HG03520 (cell line): Measurements from ENCODE around the gene LINC00237.
A peak's percentile ranks its signal among the peaks of the same experiment; 100 is the strongest.

Source experiments
- ATAC-seq: cut with Tn5 transposase; IDR thresholded peaks from one replicate; pipeline ENCODE4 v1.9.1; 2021; ENCODE audit warnings: mild to moderate bottlenecking, moderate library complexity; ENCODE audit not compliant: unreplicated experiment

LINC00237 gene

GRCh38 chr20:21100578-21101452, 5.3 kb downstream of the LINC00237 start:
- no peak for ATAC-seq

GRCh38 chr20:21099751-21100577, 6.2 kb downstream of the LINC00237 start:
- ATAC-seq: no peak

GRCh38 chr20:21096321-21097043, 9.7 kb downstream of the LINC00237 start:
- peak; percentile 36 for ATAC-seq

- ATAC-seq: no peak
Measured at GRCh38 chr20:21092806-21093205, 13.4 kb downstream of the LINC00237 start.

- ATAC-seq: no peak
Measured at GRCh38 chr20:21090721-21091120, 15.4 kb downstream of the LINC00237 start.

- no peak for ATAC-seq
Measured at GRCh38 chr20:21090111-21090618, 16.0 kb downstream of the LINC00237 start.

GRCh38 chr20:21089391-21089790, 16.8 kb downstream of the LINC00237 start:
- no peak for ATAC-seq

GRCh38 chr20:21087862-21088540, 18.2 kb downstream of the LINC00237 start:
- ATAC-seq: no peak

- no peak for ATAC-seq
Measured at GRCh38 chr20:21083825-21084325, 22.3 kb downstream of the LINC00237 start.

- no peak for ATAC-seq
Measured at GRCh38 chr20:21082584-21082983, 23.6 kb downstream of the LINC00237 start.

- ATAC-seq: no peak
Measured at GRCh38 chr20:21077809-21078345, 28.3 kb downstream of the LINC00237 start.

GRCh38 chr20:21076073-21076472, 30.1 kb downstream of the LINC00237 start:
- ATAC-seq: no peak

GRCh38 chr20:21075471-21075870, 30.7 kb downstream of the LINC00237 start:
- no peak for ATAC-seq

GRCh38 chr20:21074605-21075336, 31.4 kb downstream of the LINC00237 start:
- ATAC-seq: peak; percentile 99

- no peak for ATAC-seq
Measured at GRCh38 chr20:21067255-21067654, 38.9 kb downstream of the LINC00237 start.

GRCh38 chr20:21064924-21065323, 41.2 kb downstream of the LINC00237 start:
- ATAC-seq: no peak

- ATAC-seq: no peak
Measured at GRCh38 chr20:21063276-21063675, 42.9 kb downstream of the LINC00237 start.

- no peak for ATAC-seq
Measured at GRCh38 chr20:21053002-21053762, 53.0 kb downstream of the LINC00237 start.

GRCh38 chr20:21052686-21053001, 53.5 kb downstream of the LINC00237 start:
- no peak for ATAC-seq
